Pancreas (tissue), 10 donors: ENCODE results near the gene HINT2. TPM values are rescaled to one million over a fixed set of nuclear protein-coding genes. Genes with fewer than 3 reads are reported as not detected.
A peak's percentile ranks its signal among the peaks of the same experiment; 100 is the strongest.

Experiments used
- ATAC-seq, 4 donors: fragments of 200-7000 bp; cut with Tn5 transposase; one replicate each; pipeline versions ENCODE4 v1.8.0 to v1.9.1; 2020; ENCODE audit warnings: mild to moderate bottlenecking in 4 of 4, moderate library complexity in 4 of 4
- DNase-seq, 6 donors: peaks; one replicate each; pipeline ENCODE4 v3.0.0-alpha.2; 2020
- FAIRE-seq: peaks from 2 replicates; lab custom pipeline; 2012; peaks lifted over from hg19 to GRCh38; lab: Jason Lieb, UNC
- H3K27ac ChIP-seq, 4 donors: fragments of 200-600 bp; sonication (generic); 1 replicate in 3 of 4; 2 replicates in 1 of 4; pipeline versions ENCODE4 v1.5.0 to v1.8.0; 2020
- H3K27me3 ChIP-seq, 4 donors: fragments of 200-600 bp; one replicate each; pipeline ENCODE4 v1.8.0; 2021
- H3K36me3 ChIP-seq, 3 donors: fragments of 200-600 bp; sonication (generic) in 1 of 3; one replicate each; pipeline versions ENCODE4 v1.5.0 to v1.8.0; 2020 to 2021
- H3K4me1 ChIP-seq, 3 donors: fragments of 200-600 bp; one replicate each; pipeline ENCODE4 v1.8.0; 2021
- H3K4me3 ChIP-seq, 4 donors: fragments of 200-600 bp; sonication (generic) in 2 of 4; one replicate each; pipeline versions ENCODE4 v1.5.0 to v1.8.0; 2020 to 2021
- H3K9me3 ChIP-seq, 4 donors: fragments of 200-600 bp; one replicate each; pipeline ENCODE4 v1.8.0; 2021
- CTCF ChIP-seq, 4 donors: fragments of 200-600 bp; sonication (generic) in 3 of 4; IDR thresholded peaks; one replicate each; pipeline versions ENCODE4 v1.5.0 to v1.8.0; 2021; ENCODE audit warnings: antibody characterized with exemption in 4 of 4
- WGBS, 2 donors: extraction: QIAGEN DNeasy Blood & Tissue Kit; methylation state at CpG; one replicate each; pipeline ENCODE4 v1.1.7; 2013; 5-methylcytosine and 5-hydroxymethylcytosine counted together
- intact Hi-C, 3 donors: fragments of 100-400 bp; cut with DNase I; formaldehyde crosslinking; loops; one replicate each; pipeline versions ENCODE4 v1.11.1 to v1.14.2; 2022
- polyA plus RNA-seq, 2 donors: library from polyadenylated mRNA; stranded (reverse); fragments of 200-250 nt; gene quantifications; one replicate each; pipeline ENCODE4 v1.2.3, GENCODE V29; 2013
- total RNA-seq, 6 donors: library from RNA; stranded (reverse); fragmentation: NEBNext Ultra II Directional in 4 of 6; extraction: Animal tissue kit (Norgen Biotek cat#: 25700) in 4 of 6; gene quantifications; one replicate each; pipeline versions ENCODE4 v1.2.1 to v1.2.4, GENCODE V29; 2021 to 2023
- donor health status: healthy with polysubstance abuse.
- donor health status: DM: no; HTN: no; CAD: no; lungs with moderate emphysema.
- donor health status: DM: no; HTN: no; CAD: no.
- donor health status: control.
- donor health status: control.
- donor health status: Bipolar disorder and iron deficiency.
- donor health status: DM: yes; HTN: yes; CAD: no.
- donor health status: DM: no; HTN: no; CAD: no.
- donor health status: DM: no; HTN: no; CAD: no.
- donor health status: DM: yes; HTN: yes; CAD: no.

The HINT2 gene
- total and polyA plus RNA-seq, 8 donors: 20.6 to 64.2 (median 34.0) TPM

- no peaks in the 10 kb centered on the region for H3K27me3 ChIP-seq
- ATAC-seq (peak; percentile 44 to 73 (median 64)), DNase-seq (peak in 2 of 6 donors; percentile 38 to 51), FAIRE-seq (no peak)
- peaks cover 5 to 8% (median 6%) of the 10 kb centered on the region in 3 donors for H3K4me1 ChIP-seq
- no peak overlapping the region for H3K4me3 ChIP-seq
- no peaks in the 10 kb centered on the region for H3K36me3 ChIP-seq
- 26 to 29% methylated on average over 4 of the region's 4 CpGs for WGBS, 2 donors
- no peaks in the 10 kb centered on the region for H3K9me3 ChIP-seq
- intact Hi-C loops: no loop called here
- peak; percentile 52 to 68 (median 64) for TF ChIP-seq CTCF (IDR thresholded peaks at IDR 0.05)
- H3K27ac ChIP-seq: no peak overlapping the region
Observed at GRCh38 chr9:35826071-35826701, 11.3 kb upstream of the HINT2 start.

GRCh38 chr9:35822926-35823325 is 8.1 kb upstream of the HINT2 start:
- no peak overlapping the region for H3K27ac ChIP-seq
- FAIRE-seq: no peak
- intact Hi-C loops: no loop called here
- H3K36me3 ChIP-seq: no peaks in the 10 kb centered on the region
- no peaks in the 10 kb centered on the region for H3K4me1 ChIP-seq
- no peaks in the 10 kb centered on the region for H3K9me3 ChIP-seq
- no peak for DNase-seq
- H3K4me3 ChIP-seq: no peak overlapping the region
- no peak for ATAC-seq
- H3K27me3 ChIP-seq: no peaks in the 10 kb centered on the region
- no peak for TF ChIP-seq CTCF (IDR thresholded peaks at IDR 0.05)

DNA sequence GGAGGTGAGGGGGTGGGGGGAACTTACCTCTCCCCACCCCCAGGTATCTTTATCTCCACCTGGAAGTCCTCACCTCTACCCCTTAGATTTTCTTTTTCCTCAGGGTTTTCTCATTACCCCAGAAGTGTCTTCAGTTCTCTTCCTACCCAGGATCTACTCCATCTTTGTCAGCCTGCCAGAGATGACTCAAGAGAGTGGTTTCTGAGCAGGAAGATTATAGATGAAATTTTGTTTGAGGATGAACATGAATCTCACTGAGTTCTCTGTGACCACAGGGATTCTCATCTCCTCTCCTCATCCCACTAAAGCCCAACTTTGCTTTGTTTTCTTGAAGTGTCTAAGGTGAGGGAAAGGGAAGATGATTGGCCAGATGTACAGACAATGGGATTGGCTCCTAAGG is 5.2 kb upstream of the HINT2 start:
- H3K4me3 ChIP-seq: no peak overlapping the region
- no peak for FAIRE-seq
- no peaks in the 10 kb centered on the region for H3K9me3 ChIP-seq
- no peak overlapping the region for H3K27ac ChIP-seq
- no peak for DNase-seq
- intact Hi-C loops: no loop called here
- no peaks in the 10 kb centered on the region for H3K36me3 ChIP-seq
- ATAC-seq: no peak
- TF ChIP-seq CTCF (IDR thresholded peaks at IDR 0.05): no peak
- H3K4me1 ChIP-seq: no peaks in the 10 kb centered on the region
- no peaks in the 10 kb centered on the region for H3K27me3 ChIP-seq

- no peaks in the 10 kb centered on the region for H3K9me3 ChIP-seq
- H3K4me3 ChIP-seq: no peak overlapping the region
- intact Hi-C loops: loop anchor here in 1 of 3 donors (10.0 kb wide), 1 partner anchor 64 kb away; the partner anchor contains the start of gene MSMP
- no peak overlapping the region for H3K27ac ChIP-seq
- TF ChIP-seq CTCF (IDR thresholded peaks at IDR 0.05): no peak
- H3K36me3 ChIP-seq: no peaks in the 10 kb centered on the region
- DNase-seq (no peak), ATAC-seq (no peak), FAIRE-seq (no peak)
- peaks cover 0 to 10% (median 9%) of the 10 kb centered on the region in 3 donors for H3K4me1 ChIP-seq
- H3K27me3 ChIP-seq: no peaks in the 10 kb centered on the region
- 81 to 91% methylated on average over 3 of the region's 3 CpGs for WGBS, 2 donors
Observed at GRCh38 chr9:35818341-35818740, 3.5 kb upstream of the HINT2 start.

- Histone ChIP-seq H3K27ac (no peak overlapping the region), H3K27me3 (no peaks in the 10 kb centered on the region), H3K36me3 (no peaks in the 10 kb centered on the region), H3K4me3 (no peak overlapping the region), H3K9me3 (no peaks in the 10 kb centered on the region), H3K4me1 (peaks cover 0 to 16% (median 9%) of the 10 kb centered on the region in 3 donors)
- WGBS, 2 donors: 75 to 81% methylated on average over 1 of the region's 1 CpG
- ATAC-seq (no peak), FAIRE-seq (no peak), DNase-seq (no peak)
- intact Hi-C loops: loop anchor here in 1 of 3 donors (10.0 kb wide), 1 partner anchor 62 kb away; the partner anchor contains the start of gene MSMP
- no peak for TF ChIP-seq CTCF (IDR thresholded peaks at IDR 0.05)
Observed at GRCh38 chr9:35816708-35817107, 1.9 kb upstream of the HINT2 start.
